Heart right ventricle (tissue), 16 donors: ENCODE measurements around the gene PRPSAP1. TPM values are rescaled to one million over a fixed set of nuclear protein-coding genes. Genes with fewer than 3 reads are reported as not detected.

Source experiments
- ATAC-seq, 8 donors: fragments of 200-7000 bp; cut with Tn5 transposase; one replicate each; pipeline ENCODE4 v1.9.1; 2020; ENCODE audit warnings: mild to moderate bottlenecking in 8 of 8, moderate library complexity in 8 of 8, moderate number of reproducible peaks in 1 of 8
- DNase-seq, 2 donors: peaks; one replicate each; pipeline ENCODE4 v3.0.0-alpha.2; 2020
- H3K27ac ChIP-seq, 10 donors: fragments of 200-600 bp; sonication (generic) in 2 of 10; one replicate each; pipeline versions ENCODE4 v1.5.0 to v1.8.0; 2020 to 2022; ENCODE audit warnings: mild to moderate bottlenecking in 3 of 10
- H3K27me3 ChIP-seq, 7 donors: fragments of 200-600 bp; one replicate each; pipeline ENCODE4 v1.8.0; 2021 to 2022; ENCODE audit warnings: mild to moderate bottlenecking in 2 of 7
- H3K36me3 ChIP-seq, 9 donors: fragments of 200-600 bp; sonication (generic) in 1 of 9; one replicate each; pipeline versions ENCODE4 v1.5.0 to v1.8.0; 2020 to 2022; ENCODE audit warnings: mild to moderate bottlenecking in 2 of 9
- H3K4me1 ChIP-seq, 9 donors: fragments of 200-600 bp; sonication (generic) in 1 of 9; one replicate each; pipeline versions ENCODE4 v1.5.0 to v1.8.0; 2020 to 2022; ENCODE audit warnings: mild to moderate bottlenecking in 4 of 9
- H3K4me3 ChIP-seq, 10 donors: fragments of 200-600 bp; sonication (generic) in 2 of 10; one replicate each; pipeline versions ENCODE4 v1.5.0 to v1.8.0; 2020 to 2022; ENCODE audit warnings: mild to moderate bottlenecking in 7 of 10, moderate library complexity in 2 of 10
- H3K9me3 ChIP-seq, 11 donors: fragments of 200-600 bp in 10 of 11; sonication (generic) in 2 of 11; one replicate each; pipeline versions ENCODE4 v1.5.0 to v1.8.0; 2013 to 2022; ENCODE audit warnings: mild to moderate bottlenecking in 2 of 11, control low read depth in 1 of 11, moderate library complexity in 1 of 11
- CTCF ChIP-seq, 9 donors: fragments of 200-600 bp; sonication (generic) in 2 of 9; IDR thresholded peaks; one replicate each; pipeline versions ENCODE4 v1.5.0 to v1.8.0; 2021 to 2022; ENCODE audit warnings: antibody characterized with exemption in 9 of 9, mild to moderate bottlenecking in 5 of 9, moderate library complexity in 1 of 9
- WGBS, 2 donors: extraction: QIAGEN DNeasy Blood & Tissue Kit; methylation state at CpG; one replicate each; pipeline ENCODE4 v1.1.7; 2013; ENCODE audit warnings: inconsistent platforms in 1 of 2; 5-methylcytosine and 5-hydroxymethylcytosine counted together
- intact Hi-C, 10 donors: fragments of 100-400 bp; cut with DNase I; formaldehyde crosslinking; loops; one replicate each; pipeline versions ENCODE4 v1.11.1 to v1.14.2; 2022
- polyA plus RNA-seq, 2 donors: library from polyadenylated mRNA; stranded (reverse); fragments of 200-250 nt; gene quantifications; one replicate each; pipeline ENCODE4 v1.2.3, GENCODE V29; 2013
- total RNA-seq, 10 donors: library from RNA; stranded (reverse); fragmentation: NEBNext Ultra II Directional in 3 of 10; extraction: Animal tissue kit (Norgen Biotek cat#: 25700) in 3 of 10; gene quantifications; one replicate each; pipeline versions ENCODE4 v1.2.1 to v1.2.4, GENCODE V29; 2021 to 2023
- donor health status: Arrhythmogenic right ventricular cardiomyopathy.
- donor health status: ischemic (EF 13 %, LVEDD 7.1; RV severe dilation, severe dysfunction).
- donor health status: healthy with polysubstance abuse.
- donor health status: DM: no; HTN: yes; CAD: no.
- donor health status: DM: no; HTN: no; CAD: no.
- donor health status: ischemic (EF 25% LVEDD 6.9; RV normal size, moderate dysfunction).
- donor health status: ischemic (EF 25% LVEDD 5.7; RV mildly dilated, moderate dysfunction).
- donor health status: healthy.
- donor health status: DM: yes; HTN: yes; CAD: no.
- donor health status: Ischemic cardiomyopathy.
- donor health status: ischemic (EF 35%, LVEDD 5.7; RV mildly dilated, moderate dysfunction).
- donor health status: nonischemic (EF 11% LVEDD 7.7; RV severe dilation, severe dysfunction).
- donor health status: DM: yes; HTN: yes; CAD: no.
- donor health status: PGD.
- donor health status: ischemic (EF 29% LVEDD 5.4; RV normal size, mild dysfunction).
- donor health status: nonischemic (EF 23%, LVEDD 6.1; RV moderate dilation, normal function).

The PRPSAP1 gene
- total and polyA plus RNA-seq, 12 donors = 26.4 to 43.7 (median 33.7) TPM

- intact Hi-C loops = loop anchor here in 1 of 10 donors (10.0 kb wide), 1 partner anchor 357 kb away; the partner anchor contains the start of gene MRPL38
- H3K9me3 ChIP-seq = no peaks in the 10 kb centered on the region
- H3K27ac ChIP-seq = peak overlapping the region in 6 of 10 donors; percentile 30 to 87 (median 62)
- WGBS, 2 donors = 82 to 83% methylated on average over 23 of the region's 23 CpGs
- ATAC-seq (no peak), DNase-seq (no peak)
- no peak for TF ChIP-seq CTCF (IDR thresholded peaks at IDR 0.05)
- H3K4me3 ChIP-seq = no peak overlapping the region
- H3K4me1 ChIP-seq = peaks cover under 1 to 58% (median 34%) of the 10 kb centered on the region in 9 donors
- no peaks in the 10 kb centered on the region for H3K27me3 ChIP-seq
- no peaks in the 10 kb centered on the region for H3K36me3 ChIP-seq
Observed at GRCh38 chr17:76261421-76262215, 92.1 kb downstream of the PRPSAP1 start.

GRCh38 chr17:76260669-76261068, 93.0 kb downstream of the PRPSAP1 start:
- WGBS, 2 donors = 75 to 76% methylated on average over 5 of the region's 5 CpGs
- Histone ChIP-seq H3K27me3 (no peaks in the 10 kb centered on the region), H3K36me3 (no peaks in the 10 kb centered on the region), H3K9me3 (no peaks in the 10 kb centered on the region), H3K4me3 (no peak overlapping the region), H3K4me1 (peaks cover 0 to 55% (median 28%) of the 10 kb centered on the region in 9 donors), H3K27ac (peak overlapping the region in 2 of 10 donors; percentile 29 to 56)
- no peak for ATAC-seq
- intact Hi-C loops = loop anchor here in 1 of 10 donors (10.0 kb wide), 1 partner anchor 356 kb away; the partner anchor contains the start of gene MRPL38
- TF ChIP-seq CTCF (IDR thresholded peaks at IDR 0.05) = no peak
- no peak for DNase-seq

GRCh38 chr17:76260220-76260619, 93.5 kb downstream of the PRPSAP1 start:
- Histone ChIP-seq H3K27ac (peak overlapping the region in 4 of 10 donors; percentile 19 to 30 (median 28)), H3K4me1 (peaks cover 0 to 55% (median 28%) of the 10 kb centered on the region in 9 donors), H3K36me3 (no peaks in the 10 kb centered on the region), H3K9me3 (no peaks in the 10 kb centered on the region), H3K4me3 (no peak overlapping the region), H3K27me3 (no peaks in the 10 kb centered on the region)
- intact Hi-C loops = loop anchor here in 1 of 10 donors (10.0 kb wide), 1 partner anchor 355 kb away; the partner anchor contains the start of gene MRPL38
- no peak for TF ChIP-seq CTCF (IDR thresholded peaks at IDR 0.05)
- no peak for ATAC-seq
- WGBS, 2 donors = 94 to 96% methylated on average over 7 of the region's 7 CpGs
- DNase-seq = no peak

Other genes with a start within 250 kb of the PRPSAP1 start
- gene FOXJ1, start 212.7 kb downstream of the PRPSAP1 start, total RNA-seq = not detected
- gene FOXJ1, start 212.7 kb downstream of the PRPSAP1 start, polyA plus RNA-seq = under 1 TPM in 1 of 2 donors, not detected in 1; 0.03 TPM
- gene RNF157, start 113.4 kb downstream of the PRPSAP1 start, total RNA-seq = 10 to 100 TPM in 2 of 10 donors, 1 to 10 TPM in 8; 1.3 to 18.8 (median 3.4) TPM
- gene RNF157, start 113.4 kb downstream of the PRPSAP1 start, polyA plus RNA-seq = 1 to 10 TPM; 2.2 to 6.9 TPM
- gene UBALD2, start 88.6 kb downstream of the PRPSAP1 start, total RNA-seq = 10 to 100 TPM; 22.2 to 50.7 (median 27.6) TPM
- 10 to 100 TPM; 13.3 to 20.6 TPM for gene UBALD2, start 88.6 kb downstream of the PRPSAP1 start, polyA plus RNA-seq
- gene QRICH2, start 45.6 kb downstream of the PRPSAP1 start, total RNA-seq = 1 to 10 TPM in 9 of 10 donors, under 1 TPM in 1; 0.98 to 2.7 (median 1.6) TPM
- gene QRICH2, start 45.6 kb downstream of the PRPSAP1 start, polyA plus RNA-seq = 1 to 10 TPM; 2.6 to 8.9 TPM
- gene SPHK1, start 30.7 kb upstream of the PRPSAP1 start, total RNA-seq = 10 to 100 TPM in 2 of 10 donors, 1 to 10 TPM in 8; 1.7 to 17.3 (median 3.2) TPM
- 10 to 100 TPM in 1 of 2 donors, 1 to 10 TPM in 1; 3.5 to 20.8 TPM for gene SPHK1, start 30.7 kb upstream of the PRPSAP1 start, polyA plus RNA-seq
- gene UBE2O, start 99.2 kb upstream of the PRPSAP1 start, total RNA-seq = 10 to 100 TPM; 31.0 to 39.0 (median 36.9) TPM
- gene UBE2O, start 99.2 kb upstream of the PRPSAP1 start, polyA plus RNA-seq = 10 to 100 TPM in 1 of 2 donors, 1 to 10 TPM in 1; 9.1 to 22.5 TPM
- under 1 TPM in 1 of 10 donors, not detected in 9; 0.98 TPM for gene AANAT, start 113.7 kb upstream of the PRPSAP1 start, total RNA-seq
- gene AANAT, start 113.7 kb upstream of the PRPSAP1 start, polyA plus RNA-seq = under 1 TPM in 1 of 2 donors, not detected in 1; 0.73 TPM
- gene RHBDF2, start 147.5 kb upstream of the PRPSAP1 start, total RNA-seq = 10 to 100 TPM in 4 of 10 donors, 1 to 10 TPM in 6; 6.5 to 33.1 (median 7.7) TPM
- 10 to 100 TPM; 13.5 to 27.0 TPM for gene RHBDF2, start 147.5 kb upstream of the PRPSAP1 start, polyA plus RNA-seq
- gene CYGB, start 183.8 kb upstream of the PRPSAP1 start, total RNA-seq = 10 to 100 TPM in 9 of 10 donors, 1 to 10 TPM in 1; 9.3 to 50.5 (median 17.9) TPM
- 10 to 100 TPM; 36.0 to 57.7 TPM for gene CYGB, start 183.8 kb upstream of the PRPSAP1 start, polyA plus RNA-seq
- gene PRCD, start 186.1 kb upstream of the PRPSAP1 start, total RNA-seq = 1 to 10 TPM; 1.5 to 5.4 (median 2.4) TPM
- 10 to 100 TPM in 1 of 2 donors, 1 to 10 TPM in 1; 3.7 to 17.3 TPM for gene PRCD, start 186.1 kb upstream of the PRPSAP1 start, polyA plus RNA-seq
- gene ST6GALNAC2, start 231.9 kb upstream of the PRPSAP1 start, total RNA-seq = 1 to 10 TPM; 3.7 to 8.4 (median 6.1) TPM
- gene ST6GALNAC2, start 231.9 kb upstream of the PRPSAP1 start, polyA plus RNA-seq = 1 to 10 TPM; 1.5 to 4.5 TPM